SK-N-SH (cell line): ENCODE data around the gene HOXD10. TPM values are rescaled to one million over a fixed set of nuclear protein-coding genes. Genes with fewer than 3 reads are reported as not detected.

ENCODE experiments used
- CTCF ChIA-PET: fragments of 300-600, 350-600 bp; formaldehyde crosslinking; extraction: SDS; loops from one replicate; lab custom pipeline; 2021; lab: Yijun Ruan, JAX
- POLR2A ChIA-PET: fragments of 350-600 bp; sonication (Branson Sonifier 250); formaldehyde crosslinking; extraction: SDS; loops from one replicate; lab custom pipeline; 2020; ENCODE audit warnings: antibody characterized with exemption, inconsistent platforms; lab: Yijun Ruan, JAX
- DNase-seq: peaks from one replicate; pipeline ENCODE4 v3.0.0; 2012
- H2AFZ ChIP-seq: fragments of 200-600 bp; sonication (generic); 2 replicates; pipeline ENCODE4 v1.8.1; 2016; ENCODE audit warnings: antibody characterized with exemption, mild to moderate bottlenecking, low read depth
- H3F3A ChIP-seq: fragments of 200-600 bp; sonication (generic); replicated peaks from 2 replicates; pipeline ENCODE3; 2016; ENCODE audit warnings: antibody characterized with exemption, mild to moderate bottlenecking; ENCODE audit not compliant: insufficient read depth
- H3K27ac ChIP-seq, 2 experiments: fragments of 200-500 bp in 1 of 2; fragments of 200-600 bp in 1 of 2; sonication (Bioruptor generic) in 1 of 2; sonication (generic), shearing (Covaris generic) in 1 of 2; 2 replicates each; pipeline versions ENCODE4 v1.5.1 to v1.6.1; 2014 to 2016; ENCODE audit warnings: low read depth in 2 of 2, inconsistent platforms in 1 of 2, low read length in 1 of 2, mild to moderate bottlenecking in 1 of 2, mixed read lengths in 1 of 2
- H3K27me3 ChIP-seq: fragments of 200-600 bp; sonication (generic), shearing (Covaris generic); 2 replicates; pipeline ENCODE4 v1.6.1; 2016; ENCODE audit warnings: mixed run types; ENCODE audit not compliant: insufficient read depth
- H3K36me3 ChIP-seq, 2 experiments: fragments of 200-500 bp in 1 of 2; fragments of 200-600 bp in 1 of 2; sonication (Bioruptor generic) in 1 of 2; sonication (generic) in 1 of 2; replicated peaks in 1 of 2; 2 replicates each; pipeline versions ENCODE3 to v1.5.1; 2014 to 2016; ENCODE audit warnings: low read length in 1 of 2, mild to moderate bottlenecking in 1 of 2; ENCODE audit not compliant: insufficient read depth in 2 of 2, control insufficient read depth in 1 of 2
- H3K4me1 ChIP-seq, 2 experiments: fragments of 200-500 bp in 1 of 2; fragments of 200-600 bp in 1 of 2; sonication (Bioruptor generic) in 1 of 2; sonication (generic), shearing (Covaris generic) in 1 of 2; 2 replicates each; pipeline versions ENCODE4 v1.5.1 to v1.6.1; 2014 to 2016; ENCODE audit warnings: low read depth in 1 of 2, low read length in 1 of 2, mixed run types in 1 of 2; ENCODE audit not compliant: insufficient read depth in 2 of 2, control insufficient read depth in 1 of 2
- H3K4me2 ChIP-seq: fragments of 200-600 bp; sonication (generic), shearing (Covaris generic); 2 replicates; pipeline ENCODE4 v1.6.1; 2017; ENCODE audit warnings: mixed run types
- H3K4me3 ChIP-seq, 2 experiments: fragments of 200-500 bp in 1 of 2; fragments of 200-600 bp in 1 of 2; sonication (Bioruptor generic) in 1 of 2; sonication (generic), shearing (Covaris generic) in 1 of 2; 2 replicates each; pipeline versions ENCODE4 v1.5.1 to v1.8.1; 2014 to 2016; ENCODE audit warnings: low read depth in 2 of 2, inconsistent platforms in 1 of 2, low read length in 1 of 2, mild to moderate bottlenecking in 1 of 2, mixed read lengths in 1 of 2, moderate library complexity in 1 of 2
- H3K79me2 ChIP-seq: fragments of 200-600 bp; sonication (generic); 2 replicates; pipeline ENCODE4 v1.8.1; 2017; ENCODE audit warnings: mild to moderate bottlenecking; ENCODE audit not compliant: insufficient read depth
- H3K9ac ChIP-seq: fragments of 200-600 bp; sonication (generic); 2 replicates; pipeline ENCODE4 v1.6.1; 2017; ENCODE audit warnings: mixed run types
- H3K9me2 ChIP-seq: fragments of 200-600 bp; sonication (generic); 2 replicates; pipeline ENCODE4 v1.6.1; 2017; ENCODE audit warnings: mixed run types
- H3K9me3 ChIP-seq: fragments of 200-600 bp; sonication (generic); 2 replicates; pipeline ENCODE4 v1.6.1; 2017; ENCODE audit warnings: mixed run types, mild to moderate bottlenecking, moderate library complexity
- H4K20me1 ChIP-seq: fragments of 200-600 bp; sonication (generic); 2 replicates; pipeline ENCODE4 v1.6.1; 2017; ENCODE audit warnings: mild to moderate bottlenecking, mixed run types; ENCODE audit not compliant: insufficient read depth
- CHD2 ChIP-seq: fragments of 150-350 bp; IDR thresholded peaks from 2 replicates; pipeline ENCODE4 v1.6.1; 2018; ENCODE audit warnings: low read length; ENCODE audit not compliant: partially characterized antibody
- EP300 ChIP-seq, 2 experiments: IDR thresholded peaks; 2 replicates each; pipeline versions ENCODE4 v1.4.0 to v1.6.1; 2012; ENCODE audit warnings: borderline replicate concordance in 1 of 2, low read depth in 1 of 2, low read length in 1 of 2
- EZH2phosphoT487 ChIP-seq: fragments of 200-600 bp; sonication (generic); IDR thresholded peaks from 2 replicates; pipeline ENCODE4 v1.6.1; 2017; ENCODE audit warnings: low read depth, mixed run types, mild to moderate bottlenecking, antibody characterized with exemption, moderate library complexity, borderline replicate concordance
- FOSL2 ChIP-seq: IDR thresholded peaks from 2 replicates; pipeline ENCODE4 v1.4.0; 2012; ENCODE audit warnings: low read depth, mild to moderate bottlenecking, moderate library complexity, borderline replicate concordance
- FOXJ3 ChIP-seq: sonication (generic); formaldehyde crosslinking; IDR thresholded peaks from 2 replicates; pipeline ENCODE4 v1.5.1; 2020; ENCODE audit warnings: mild to moderate bottlenecking, missing genetic modification reagents
- GABPA ChIP-seq: IDR thresholded peaks from 2 replicates; pipeline ENCODE4 v1.4.0; 2012; ENCODE audit warnings: low read depth, mild to moderate bottlenecking
- GATA2 ChIP-seq: sonication (generic); formaldehyde crosslinking; IDR thresholded peaks from 2 replicates; pipeline ENCODE4 v1.5.0; 2020; ENCODE audit warnings: mild to moderate bottlenecking, missing genetic modification reagents
- IRF3 ChIP-seq: fragments of 150-350 bp; IDR thresholded peaks from 2 replicates; pipeline ENCODE4 v1.6.1; 2016; ENCODE audit warnings: mild to moderate bottlenecking, low read depth, low read length
- NFIC ChIP-seq: IDR thresholded peaks from 2 replicates; pipeline ENCODE4 v1.4.0; 2012; ENCODE audit warnings: borderline replicate concordance
- POLR2AphosphoS5 ChIP-seq: IDR thresholded peaks from 2 replicates; pipeline ENCODE4 v1.6.1; 2012; ENCODE audit warnings: low read depth, low read length
- RAD21 ChIP-seq: IDR thresholded peaks from 2 replicates; pipeline ENCODE4 v1.6.1; 2012; ENCODE audit warnings: mild to moderate bottlenecking, low read length
- REST ChIP-seq: IDR thresholded peaks from 2 replicates; pipeline ENCODE4 v1.6.1; 2012; ENCODE audit warnings: mild to moderate bottlenecking, low read depth, low read length, moderate library complexity
- RFX5 ChIP-seq: IDR thresholded peaks from 2 replicates; pipeline ENCODE4 v1.6.1; 2012; ENCODE audit warnings: mild to moderate bottlenecking, improper control_type of control experiment, low read length
- TAF1 ChIP-seq: IDR thresholded peaks from 2 replicates; pipeline ENCODE4 v1.6.1; 2012; ENCODE audit warnings: low read depth, mild to moderate bottlenecking, low read length, moderate library complexity, borderline replicate concordance
- TCF12 ChIP-seq: IDR thresholded peaks from 2 replicates; pipeline ENCODE4 v1.4.0; 2012
- TEAD4 ChIP-seq: IDR thresholded peaks from 2 replicates; pipeline ENCODE4 v1.4.0; 2012; ENCODE audit warnings: mild to moderate bottlenecking, borderline replicate concordance; ENCODE audit not compliant: insufficient read depth
- WGBS: methylation state at CpG from one replicate; pipeline ENCODE4 v1.1.6; 2017; ENCODE audit warnings: low lambda C conversion rate; 5-methylcytosine and 5-hydroxymethylcytosine counted together
- polyA plus RNA-seq, 3 experiments: library from polyadenylated mRNA; depleted of rRNA; stranded (reverse); fragments of >200 nt; gene quantifications; 2 replicates each; pipeline ENCODE4 v1.2.3, GENCODE V29; 2012
- TF ChIP-seq, protein P1 (sequence below): IDR thresholded peaks from 2 replicates; pipeline ENCODE4 v1.4.0; 2012; ENCODE audit warnings: low read depth, borderline replicate concordance
- TF ChIP-seq, protein P2 (sequence below): IDR thresholded peaks from 2 replicates; pipeline ENCODE4 v1.4.0; 2012; ENCODE audit warnings: low read depth, borderline replicate concordance

The HOXD10 gene
- polyA plus RNA-seq, 1 of the 3 experiments (the other 2 are of a cell fraction), result 0.10 TPM

DNA sequence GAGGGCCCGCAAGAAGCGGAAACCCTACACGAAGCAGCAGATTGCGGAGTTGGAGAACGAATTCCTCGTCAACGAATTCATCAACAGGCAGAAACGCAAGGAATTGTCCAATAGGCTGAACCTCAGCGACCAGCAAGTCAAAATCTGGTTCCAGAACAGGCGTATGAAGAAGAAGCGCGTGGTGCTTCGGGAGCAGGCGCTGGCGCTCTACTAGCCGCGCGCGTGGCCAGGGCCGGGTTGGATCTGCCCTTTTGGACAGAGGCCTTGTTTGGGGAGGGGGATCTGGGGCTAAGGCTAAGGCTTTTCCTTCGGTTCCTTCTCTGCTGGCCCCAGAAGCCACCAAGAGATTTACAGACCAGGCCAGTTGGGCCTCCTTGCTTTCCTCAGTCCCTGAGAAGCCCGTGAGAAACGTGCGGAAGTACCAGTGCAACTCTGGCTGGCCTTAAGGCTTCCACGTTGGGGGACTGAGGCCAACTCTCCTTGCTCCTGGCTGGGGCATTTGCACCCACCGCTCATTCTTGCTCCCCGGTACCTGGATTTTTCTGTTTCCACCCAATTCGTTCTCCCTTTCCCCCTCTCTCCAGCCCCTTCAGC, 15.9 kb upstream of the HOXD10 start:
- Histone ChIP-seq H3K27ac (no peak overlapping the region), H3K9me2 (no peaks in the 10 kb centered on the region), H3F3A (peaks cover 8% of the 10 kb centered on the region), H3K9ac (no peak overlapping the region), H2AFZ (no peak overlapping the region), H3K4me3 (no peak overlapping the region), H3K79me2 (no peaks in the 10 kb centered on the region), H3K27me3 (peaks cover 97% of the 10 kb centered on the region), H4K20me1 (no peaks in the 10 kb centered on the region), H3K4me1 (peaks cover 0 to 28% of the 10 kb centered on the region in 2 experiments; a peak in 3 of 4 replicates), H3K9me3 (no peaks in the 10 kb centered on the region), H3K4me2 (no peak overlapping the region), H3K36me3 (no peaks in the 10 kb centered on the region)
- DNase-seq, result no peak
- 60% methylated on average over 27 of the region's 28 CpGs for WGBS
- TF ChIP-seq NFIC, result no peak
- no peak for TF ChIP-seq RFX5
- no peak for TF ChIP-seq EZH2phosphoT487
- TF ChIP-seq TAF1, result no peak
- TF ChIP-seq, protein P1, sequence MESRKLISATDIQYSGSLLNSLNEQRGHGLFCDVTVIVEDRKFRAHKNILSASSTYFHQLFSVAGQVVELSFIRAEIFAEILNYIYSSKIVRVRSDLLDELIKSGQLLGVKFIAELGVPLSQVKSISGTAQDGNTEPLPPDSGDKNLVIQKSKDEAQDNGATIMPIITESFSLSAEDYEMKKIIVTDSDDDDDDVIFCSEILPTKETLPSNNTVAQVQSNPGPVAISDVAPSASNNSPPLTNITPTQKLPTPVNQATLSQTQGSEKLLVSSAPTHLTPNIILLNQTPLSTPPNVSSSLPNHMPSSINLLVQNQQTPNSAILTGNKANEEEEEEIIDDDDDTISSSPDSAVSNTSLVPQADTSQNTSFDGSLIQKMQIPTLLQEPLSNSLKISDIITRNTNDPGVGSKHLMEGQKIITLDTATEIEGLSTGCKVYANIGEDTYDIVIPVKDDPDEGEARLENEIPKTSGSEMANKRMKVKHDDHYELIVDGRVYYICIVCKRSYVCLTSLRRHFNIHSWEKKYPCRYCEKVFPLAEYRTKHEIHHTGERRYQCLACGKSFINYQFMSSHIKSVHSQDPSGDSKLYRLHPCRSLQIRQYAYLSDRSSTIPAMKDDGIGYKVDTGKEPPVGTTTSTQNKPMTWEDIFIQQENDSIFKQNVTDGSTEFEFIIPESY, result no peak
- TF ChIP-seq RAD21, result no peak
- no peak for TF ChIP-seq TCF12
- no peak for TF ChIP-seq IRF3
- TF ChIP-seq FOSL2, result no peak
- TF ChIP-seq CHD2, result no peak
- CTCF ChIA-PET, result interaction anchor here (1.1 to 17.7 kb wide), 3 partner anchors 7 to 849 kb away, joined by 3 to 264 read pairs (median 9); partner anchors contain the start of genes HOXD12 and HOXD13
- POLR2A ChIA-PET, result no interaction called here

GRCh38 chr2:176101216-176101830, 15.3 kb upstream of the HOXD10 start:
- Histone ChIP-seq H3K4me3 (no peak overlapping the region), H3K27ac (no peak overlapping the region), H3K27me3 (peaks cover 97% of the 10 kb centered on the region), H3K4me2 (no peak overlapping the region), H3K9ac (no peak overlapping the region), H3K4me1 (peaks cover 0 to 28% of the 10 kb centered on the region in 2 experiments; a peak in 3 of 4 replicates), H4K20me1 (no peaks in the 10 kb centered on the region), H3K36me3 (no peaks in the 10 kb centered on the region), H3K9me2 (no peaks in the 10 kb centered on the region), H3K9me3 (no peaks in the 10 kb centered on the region), H3F3A (peaks cover 8% of the 10 kb centered on the region), H3K79me2 (no peaks in the 10 kb centered on the region), H2AFZ (no peak overlapping the region)
- ChIA-PET CTCF (interaction anchor here (0.9 to 17.7 kb wide), 6 partner anchors 8 to 850 kb away, joined by 3 to 264 read pairs (median 6); partner anchors contain the start of genes HOXD12 and HOXD13), POLR2A (interaction anchor here (1.1 kb wide), 1 partner anchor 21 kb away, joined by 3 read pairs; the partner anchor contains the start of gene HOXD9)
- no peak for DNase-seq
- 45% methylated on average over 2 of the region's 2 CpGs for WGBS
- TF ChIP-seq POLR2AphosphoS5, result no peak
- TF ChIP-seq EP300 (IDR thresholded peaks at IDR 0.05; ENCODE audit: borderline replicate concordance in 1 of 2, low read depth in 1 of 2, low read length in 1 of 2), result no peak
- TF ChIP-seq TCF12, result no peak
- no peak for TF ChIP-seq GATA2 (CRISPR knock-in tag)
- TF ChIP-seq TEAD4, result no peak
- TF ChIP-seq, protein P2, sequence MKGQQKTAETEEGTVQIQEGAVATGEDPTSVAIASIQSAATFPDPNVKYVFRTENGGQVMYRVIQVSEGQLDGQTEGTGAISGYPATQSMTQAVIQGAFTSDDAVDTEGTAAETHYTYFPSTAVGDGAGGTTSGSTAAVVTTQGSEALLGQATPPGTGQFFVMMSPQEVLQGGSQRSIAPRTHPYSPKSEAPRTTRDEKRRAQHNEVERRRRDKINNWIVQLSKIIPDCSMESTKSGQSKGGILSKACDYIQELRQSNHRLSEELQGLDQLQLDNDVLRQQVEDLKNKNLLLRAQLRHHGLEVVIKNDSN, result no peak
- TF ChIP-seq FOXJ3, result no peak
- no peak for TF ChIP-seq CHD2
- no peak for TF ChIP-seq REST
- no peak for TF ChIP-seq GABPA
- TF ChIP-seq NFIC, result no peak
